Activated naive CD8-positive, alpha-beta T cell (primary cell): Measurements from ENCODE around the gene ING1.
A peak's percentile ranks its signal among the peaks of the same experiment; 100 is the strongest.
"Not testable (repeated sequence)": the region's sequence is repeated elsewhere in the genome, so short reads cannot be mapped to it uniquely, and the experiment has no call there.

Experiments used
- H3K27ac Mint-ChIP-seq: one replicate; pipeline ENCODE4 v1.8.0; 2021; ENCODE audit warnings: mixed read lengths
- H3K27me3 Mint-ChIP-seq: one replicate; pipeline ENCODE4 v1.8.0; 2021; ENCODE audit warnings: mixed read lengths
- H3K36me3 Mint-ChIP-seq: one replicate; pipeline ENCODE4 v1.8.0; 2021; ENCODE audit warnings: mixed read lengths
- H3K4me1 Mint-ChIP-seq: one replicate; pipeline ENCODE4 v1.8.0; 2021; ENCODE audit warnings: low read depth, mixed read lengths
- H3K4me3 Mint-ChIP-seq: one replicate; pipeline ENCODE4 v1.8.0; 2021; ENCODE audit warnings: mild to moderate bottlenecking, mixed read lengths
- H3K9me3 Mint-ChIP-seq: one replicate; pipeline ENCODE4 v1.8.0; 2021; ENCODE audit warnings: low read depth, mixed read lengths

Gene ING1

DNA sequence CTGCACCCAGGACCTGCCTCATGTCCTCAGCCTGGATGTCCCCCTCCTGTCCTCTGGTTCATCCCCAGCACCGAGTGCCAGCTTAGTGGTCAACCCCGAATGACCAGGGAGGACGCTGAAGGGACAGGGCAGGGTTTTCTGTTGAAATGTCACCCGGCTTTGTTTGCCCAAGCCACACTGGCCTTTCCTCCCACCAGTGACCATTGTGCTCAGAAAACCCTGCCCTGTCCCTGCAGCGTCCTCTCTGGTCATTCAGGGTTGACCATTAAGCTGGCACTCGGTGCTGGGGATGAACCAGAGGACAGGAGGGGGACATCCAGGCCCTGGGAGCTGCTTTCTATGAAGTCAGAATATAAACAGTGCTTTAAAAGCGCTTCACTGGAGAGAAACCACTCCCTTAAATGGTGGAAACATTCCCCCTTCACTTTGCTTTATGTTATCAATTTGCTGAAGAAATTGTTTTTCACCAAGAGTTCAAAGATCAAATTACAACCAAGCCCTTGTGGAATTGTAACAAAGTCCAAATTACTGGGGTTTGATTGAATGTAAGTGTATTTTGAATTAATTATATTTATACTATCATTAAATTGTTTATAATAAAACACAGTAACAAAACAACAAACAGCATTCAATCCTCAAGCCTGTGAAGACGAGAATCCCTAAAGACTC lies 29.0 kb upstream of the ING1 start:
- no peak overlapping the region for H3K27ac Mint-ChIP-seq
- no peaks in the 10 kb centered on the region for H3K27me3 Mint-ChIP-seq

DNA sequence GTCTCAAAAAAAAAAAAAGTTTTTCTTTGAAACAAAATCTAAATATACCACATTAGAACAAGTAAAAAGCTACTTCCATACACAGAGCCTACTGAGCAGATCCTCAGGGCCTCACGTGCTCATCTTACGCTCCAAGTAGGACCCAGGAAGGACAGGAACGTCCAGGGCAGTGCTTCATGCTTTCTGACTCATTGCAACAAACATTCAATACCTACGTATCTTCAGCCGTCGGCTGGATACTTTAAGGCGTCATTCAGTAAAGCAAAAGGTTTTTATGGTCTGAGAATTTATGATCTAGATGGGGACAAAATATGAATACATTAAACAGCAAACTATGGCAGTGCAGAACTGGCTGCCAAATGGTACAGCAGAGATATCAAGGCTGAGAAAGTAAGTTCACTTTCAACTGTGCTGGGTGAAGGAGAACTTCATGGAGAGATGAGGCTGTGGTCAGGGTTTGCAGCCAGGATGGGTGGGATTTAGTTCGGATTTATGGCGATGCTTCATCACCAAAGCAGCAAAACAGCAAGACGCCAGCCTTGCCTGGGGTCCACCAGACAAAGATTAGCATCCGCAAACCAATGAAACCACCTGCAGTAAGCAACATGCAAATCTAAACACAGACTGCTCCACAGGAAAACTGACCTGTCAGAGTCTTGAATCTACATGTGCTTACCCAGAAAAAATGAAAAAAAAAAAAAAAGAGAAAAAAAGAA lies 28.0 kb upstream of the ING1 start:
- H3K27me3 Mint-ChIP-seq: no peaks in the 10 kb centered on the region
- peaks cover 6% of the 10 kb centered on the region for H3K36me3 Mint-ChIP-seq
- H3K27ac Mint-ChIP-seq: peak overlapping the region; percentile 4
- H3K9me3 Mint-ChIP-seq: no peaks in the 10 kb centered on the region
- H3K4me3 Mint-ChIP-seq: no peak overlapping the region
- peaks cover 1% of the 10 kb centered on the region for H3K4me1 Mint-ChIP-seq

More for the DNA sequence above, 29.0 kb upstream of the ING1 start:
- peaks cover 6% of the 10 kb centered on the region for H3K36me3 Mint-ChIP-seq
- H3K4me1 Mint-ChIP-seq: peaks cover 2% of the 10 kb centered on the region
- H3K9me3 Mint-ChIP-seq: no peaks in the 10 kb centered on the region
- H3K4me3 Mint-ChIP-seq: no peak overlapping the region

DNA sequence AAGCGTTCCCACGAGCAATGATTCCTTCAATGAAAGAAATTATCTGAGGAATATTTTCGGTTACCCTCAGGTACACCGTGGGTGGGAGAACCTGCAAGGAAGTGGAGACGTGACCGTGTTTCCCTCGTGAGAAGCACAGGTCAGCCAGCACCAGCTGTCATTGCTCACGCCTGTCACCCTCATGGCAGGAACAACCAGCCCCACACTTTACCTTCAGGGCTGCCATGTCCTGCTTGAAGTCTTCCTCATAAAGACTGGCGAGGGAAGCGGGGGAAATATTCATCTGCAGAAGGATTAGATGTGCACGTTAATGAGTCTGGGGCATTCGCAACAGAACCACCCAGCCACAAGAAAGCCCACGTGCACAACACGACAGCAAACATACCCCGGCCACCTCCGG lies 25.8 kb upstream of the ING1 start:
- no peaks in the 10 kb centered on the region for H3K4me1 Mint-ChIP-seq
- H3K9me3 Mint-ChIP-seq: no peaks in the 10 kb centered on the region
- peaks cover 7% of the 10 kb centered on the region for H3K36me3 Mint-ChIP-seq
- no peak overlapping the region for H3K27ac Mint-ChIP-seq
- H3K27me3 Mint-ChIP-seq: no peaks in the 10 kb centered on the region
- no peak overlapping the region for H3K4me3 Mint-ChIP-seq

DNA sequence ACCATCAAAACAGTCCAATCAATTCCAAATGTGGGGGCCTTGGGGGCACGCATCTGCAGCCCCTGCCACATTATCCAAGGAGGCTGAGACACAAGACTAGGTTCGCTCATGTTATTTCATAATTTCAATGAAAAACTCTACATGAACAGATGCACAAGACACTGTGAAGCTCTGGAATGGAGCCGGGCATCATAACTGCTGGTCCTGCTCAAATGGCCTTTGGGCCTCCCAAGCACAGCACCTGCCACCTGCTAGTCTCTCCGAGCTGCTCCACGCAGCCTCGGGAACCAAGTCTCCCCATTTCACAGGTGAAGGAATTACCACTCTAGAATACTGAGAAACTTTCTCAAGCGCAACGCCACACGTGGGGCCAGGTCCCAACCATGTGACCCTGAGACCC lies 24.5 kb upstream of the ING1 start:
- H3K27me3 Mint-ChIP-seq: no peaks in the 10 kb centered on the region
- no peaks in the 10 kb centered on the region for H3K4me1 Mint-ChIP-seq
- no peak overlapping the region for H3K4me3 Mint-ChIP-seq
- no peaks in the 10 kb centered on the region for H3K9me3 Mint-ChIP-seq
- no peak overlapping the region for H3K27ac Mint-ChIP-seq
- peaks cover 7% of the 10 kb centered on the region for H3K36me3 Mint-ChIP-seq

DNA sequence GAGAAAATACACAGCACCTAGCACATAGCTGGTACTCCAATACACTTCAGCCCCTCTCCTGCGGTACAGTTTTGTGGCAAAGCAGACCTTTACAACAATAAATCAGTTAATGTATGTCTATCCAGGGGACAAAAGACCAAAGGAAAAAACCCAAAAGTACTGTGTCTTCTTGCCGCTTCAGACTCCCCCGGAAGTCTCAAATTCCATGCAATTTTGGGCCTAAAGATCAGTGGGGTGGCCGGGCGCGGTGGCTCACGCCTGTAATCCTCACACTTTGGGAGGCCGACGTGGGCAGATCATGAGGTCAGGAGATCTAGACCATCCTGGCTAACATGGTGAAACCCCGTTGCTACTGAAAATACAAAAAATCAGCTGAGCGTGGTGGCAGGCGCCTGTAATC lies 23.8 kb upstream of the ING1 start:
- no peaks in the 10 kb centered on the region for H3K4me1 Mint-ChIP-seq
- no peaks in the 10 kb centered on the region for H3K9me3 Mint-ChIP-seq
- H3K27me3 Mint-ChIP-seq: no peaks in the 10 kb centered on the region
- H3K4me3 Mint-ChIP-seq: no peak overlapping the region
- H3K27ac Mint-ChIP-seq: no peak overlapping the region
- H3K36me3 Mint-ChIP-seq: peaks cover 7% of the 10 kb centered on the region

DNA sequence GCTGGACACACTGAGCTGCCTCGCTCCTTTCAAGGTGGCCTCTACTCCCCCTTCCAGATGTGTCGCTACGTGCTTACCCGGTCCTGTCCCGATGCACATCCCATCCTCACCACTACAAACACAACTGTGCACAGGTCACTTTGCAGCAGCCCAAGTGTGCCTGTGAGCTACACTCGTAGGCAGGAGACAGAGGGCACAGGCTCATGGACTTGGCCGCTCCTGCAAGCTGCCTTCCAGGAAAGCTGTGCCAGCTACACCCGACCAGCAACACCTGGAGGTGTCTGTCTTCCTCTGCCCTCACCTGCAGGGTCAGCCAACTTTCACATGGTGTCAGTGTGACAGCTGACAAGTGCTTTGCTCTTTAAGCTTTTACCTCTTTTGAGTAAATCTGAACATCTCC lies 23.0 kb upstream of the ING1 start:
- no peak overlapping the region for H3K4me3 Mint-ChIP-seq
- peaks cover 4% of the 10 kb centered on the region for H3K36me3 Mint-ChIP-seq
- H3K27me3 Mint-ChIP-seq: no peaks in the 10 kb centered on the region
- no peaks in the 10 kb centered on the region for H3K4me1 Mint-ChIP-seq
- no peak overlapping the region for H3K27ac Mint-ChIP-seq
- H3K9me3 Mint-ChIP-seq: no peaks in the 10 kb centered on the region

DNA sequence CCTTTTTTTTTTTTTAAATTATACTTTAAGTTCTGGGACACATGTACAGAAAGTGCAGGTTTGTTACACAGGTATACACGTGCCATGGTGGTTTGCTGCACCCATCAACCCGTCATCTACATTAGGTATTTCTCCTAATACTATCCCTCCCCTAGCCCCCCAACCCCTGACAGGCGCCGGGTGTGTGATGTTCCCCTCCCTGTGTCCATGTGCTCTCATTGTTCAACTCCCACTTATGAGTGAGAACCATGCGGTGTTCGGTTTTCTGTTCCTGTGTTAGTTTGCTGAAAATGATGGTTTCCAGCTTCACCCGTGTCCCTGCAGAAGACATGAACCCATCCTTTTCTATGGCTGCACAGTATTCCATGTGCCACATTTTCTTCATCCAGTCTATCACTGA lies 17.7 kb upstream of the ING1 start:
- H3K36me3 Mint-ChIP-seq, H3K4me3 Mint-ChIP-seq, H3K27me3 Mint-ChIP-seq, H3K27ac Mint-ChIP-seq, H3K9me3 Mint-ChIP-seq: not testable (repeated sequence)
- H3K4me1 Mint-ChIP-seq: peaks cover 29% of the 10 kb centered on the region

DNA sequence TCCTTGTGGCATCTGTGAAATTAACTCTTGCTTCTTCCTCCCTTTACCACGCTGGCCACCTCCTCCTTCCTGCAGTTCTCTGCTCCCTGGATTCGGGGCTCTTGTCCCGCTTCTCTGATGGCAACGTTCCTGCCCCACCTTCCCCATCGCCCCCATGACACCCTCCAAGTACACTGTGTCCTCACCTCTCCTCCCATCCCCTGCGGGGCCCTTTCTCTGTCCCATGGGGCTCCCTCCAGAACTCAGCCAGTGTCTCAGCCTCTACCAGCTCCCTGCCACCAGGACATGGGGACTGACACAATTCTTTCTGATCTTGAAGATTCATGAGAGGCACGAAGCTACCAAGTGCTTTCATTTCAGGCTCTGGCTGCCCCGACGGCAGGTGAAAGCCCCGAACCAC lies 16.7 kb upstream of the ING1 start:
- Mint-ChIP-seq H3K27me3 (no peaks in the 10 kb centered on the region), H3K4me1 (peaks cover 35% of the 10 kb centered on the region), H3K36me3 (peaks cover 2% of the 10 kb centered on the region), H3K27ac (no peak overlapping the region), H3K4me3 (no peak overlapping the region), H3K9me3 (no peaks in the 10 kb centered on the region)

DNA sequence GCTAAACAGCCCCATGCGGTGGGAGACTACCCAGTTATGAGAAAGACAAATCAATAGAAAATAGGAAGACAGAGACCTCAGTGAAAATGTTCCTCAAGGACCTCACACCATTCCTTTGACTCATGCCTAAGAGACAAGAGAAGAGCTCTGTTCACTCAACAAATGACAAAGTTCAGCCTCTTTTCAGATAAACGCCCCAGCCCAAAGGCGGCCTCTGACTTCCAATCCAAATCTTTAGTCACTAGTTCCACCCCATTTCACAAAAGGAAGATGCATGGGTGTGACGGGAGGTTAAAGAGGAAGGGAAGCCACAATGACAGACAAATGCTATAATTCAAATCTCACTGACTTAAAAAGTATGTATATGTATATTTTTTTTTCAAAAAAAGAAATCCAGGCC lies 15.7 kb upstream of the ING1 start:
- H3K27me3 Mint-ChIP-seq: no peaks in the 10 kb centered on the region
- H3K27ac Mint-ChIP-seq: no peak overlapping the region
- H3K9me3 Mint-ChIP-seq: no peaks in the 10 kb centered on the region
- H3K4me1 Mint-ChIP-seq: peaks cover 43% of the 10 kb centered on the region
- H3K4me3 Mint-ChIP-seq: no peak overlapping the region
- peaks cover 6% of the 10 kb centered on the region for H3K36me3 Mint-ChIP-seq

DNA sequence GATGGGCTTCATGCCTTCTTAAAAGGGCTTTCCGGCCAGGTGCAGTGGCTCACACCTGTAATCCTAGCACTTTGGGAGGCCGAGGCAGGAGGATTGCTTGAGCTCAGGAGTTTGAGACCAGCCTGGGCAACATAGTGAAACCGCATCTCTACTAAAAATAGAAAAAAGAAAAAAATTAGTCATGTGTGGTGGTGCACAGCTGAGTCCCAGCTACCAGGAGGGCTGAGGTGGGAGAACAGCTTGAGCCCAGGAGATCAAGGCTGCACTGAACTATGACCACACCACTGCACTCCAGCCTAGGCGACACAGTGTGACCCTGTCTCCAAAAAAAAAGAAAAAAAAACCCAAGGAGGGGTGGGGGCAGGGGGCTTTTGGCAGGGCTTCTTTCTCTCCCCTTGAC lies 14.8 kb upstream of the ING1 start:
- H3K36me3 Mint-ChIP-seq: peaks cover 6% of the 10 kb centered on the region
- peaks cover 49% of the 10 kb centered on the region for H3K4me1 Mint-ChIP-seq
- H3K9me3 Mint-ChIP-seq: no peaks in the 10 kb centered on the region
- H3K4me3 Mint-ChIP-seq: no peak overlapping the region
- no peak overlapping the region for H3K27ac Mint-ChIP-seq
- no peaks in the 10 kb centered on the region for H3K27me3 Mint-ChIP-seq

DNA sequence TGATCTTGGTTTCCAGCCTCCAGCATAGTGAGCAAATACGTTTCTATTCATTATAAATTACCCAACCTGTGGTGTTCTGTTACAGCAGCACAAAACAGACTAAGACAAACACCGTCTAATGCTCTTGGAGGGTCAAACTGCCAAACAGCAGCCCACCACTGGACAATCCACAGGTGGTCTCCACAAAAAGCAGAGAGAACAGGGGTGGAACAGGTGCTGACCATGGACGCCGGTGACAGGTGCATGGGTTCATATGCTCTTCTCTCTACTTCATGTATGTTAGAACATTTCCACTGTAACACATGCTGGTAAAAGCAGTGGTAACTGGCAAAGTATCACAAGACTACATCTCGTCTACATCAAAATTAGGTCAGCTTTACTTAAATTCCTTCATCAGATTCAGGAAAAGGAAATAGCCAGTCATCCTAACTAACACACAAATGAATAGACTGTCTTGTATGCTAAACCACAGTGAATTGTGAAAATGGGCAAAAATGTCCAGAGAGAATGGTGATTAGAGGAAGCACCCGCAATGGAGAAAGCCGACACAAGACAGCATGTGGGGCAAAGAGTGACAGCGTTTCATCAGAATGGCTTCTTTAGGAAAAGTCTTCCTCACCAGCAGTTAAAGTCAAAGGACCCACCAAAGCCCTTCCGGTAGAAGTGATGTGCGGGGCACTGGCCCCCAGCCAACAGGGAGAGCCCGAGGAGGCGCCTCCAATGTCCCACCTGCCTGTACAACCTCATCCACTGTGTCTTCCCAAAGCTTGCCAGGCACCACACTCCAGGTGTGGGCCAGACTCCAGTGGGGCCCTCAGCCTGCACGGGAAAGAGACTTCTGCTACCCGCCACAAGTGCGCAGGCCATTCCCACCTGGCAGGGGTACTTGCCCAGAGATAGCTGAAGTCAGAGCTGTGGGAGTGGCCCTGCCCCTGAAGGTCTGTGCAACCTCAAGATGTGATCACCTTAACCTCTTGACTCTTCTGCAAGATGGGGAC lies 14.1 kb upstream of the ING1 start:
- no peak overlapping the region for H3K27ac Mint-ChIP-seq
- H3K36me3 Mint-ChIP-seq: peaks cover 6% of the 10 kb centered on the region
- H3K4me1 Mint-ChIP-seq: peaks cover 52% of the 10 kb centered on the region

DNA sequence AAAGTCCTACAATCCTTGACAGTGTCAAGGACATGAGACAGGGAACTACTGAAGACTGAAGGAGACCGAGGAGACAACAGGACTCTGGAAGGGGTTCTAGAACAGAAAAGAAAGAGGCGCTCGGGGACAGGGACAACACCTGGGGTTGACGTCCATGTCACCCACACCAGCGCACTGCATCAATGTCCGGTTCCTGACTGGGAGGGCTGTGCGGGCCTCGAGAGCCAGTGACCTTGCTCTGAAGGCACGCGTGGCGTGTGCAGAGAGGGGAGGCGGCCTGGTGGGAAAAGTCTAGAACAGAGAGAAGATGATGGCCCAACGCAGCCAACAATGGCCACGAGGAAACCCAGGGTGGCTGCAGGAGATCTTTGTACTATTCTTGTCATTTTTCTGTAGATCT lies 13.3 kb upstream of the ING1 start:
- Mint-ChIP-seq H3K36me3 (peaks cover 6% of the 10 kb centered on the region), H3K4me3 (no peak overlapping the region), H3K27ac (no peak overlapping the region), H3K4me1 (peaks cover 57% of the 10 kb centered on the region), H3K27me3 (no peaks in the 10 kb centered on the region), H3K9me3 (no peaks in the 10 kb centered on the region)

More for the DNA sequence above, 14.1 kb upstream of the ING1 start:
- no peak overlapping the region for H3K4me3 Mint-ChIP-seq
- no peaks in the 10 kb centered on the region for H3K9me3 Mint-ChIP-seq
- no peaks in the 10 kb centered on the region for H3K27me3 Mint-ChIP-seq

DNA sequence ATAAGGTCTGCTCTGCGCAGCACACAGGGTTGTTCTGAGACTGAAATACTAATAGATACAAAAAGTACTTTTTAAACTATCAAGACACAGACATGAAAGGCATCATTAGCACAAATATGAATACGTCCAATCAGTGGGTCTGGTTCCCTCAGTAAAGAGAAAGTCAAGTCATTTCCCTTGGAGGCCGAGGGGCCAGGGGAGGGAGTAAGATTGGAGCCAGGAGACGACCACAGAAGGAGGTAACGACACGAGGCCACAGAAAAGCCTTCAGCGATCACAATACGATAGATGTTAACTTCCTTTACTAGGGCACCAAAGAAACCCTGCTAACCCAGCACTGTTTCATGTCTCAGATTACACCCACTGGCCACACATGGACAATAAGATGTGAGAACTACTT lies 12.9 kb upstream of the ING1 start:
- H3K4me3 Mint-ChIP-seq: no peak overlapping the region
- H3K9me3 Mint-ChIP-seq: no peaks in the 10 kb centered on the region
- H3K27me3 Mint-ChIP-seq: no peaks in the 10 kb centered on the region
- H3K4me1 Mint-ChIP-seq: peaks cover 59% of the 10 kb centered on the region
- H3K36me3 Mint-ChIP-seq: peaks cover 6% of the 10 kb centered on the region
- H3K27ac Mint-ChIP-seq: no peak overlapping the region

DNA sequence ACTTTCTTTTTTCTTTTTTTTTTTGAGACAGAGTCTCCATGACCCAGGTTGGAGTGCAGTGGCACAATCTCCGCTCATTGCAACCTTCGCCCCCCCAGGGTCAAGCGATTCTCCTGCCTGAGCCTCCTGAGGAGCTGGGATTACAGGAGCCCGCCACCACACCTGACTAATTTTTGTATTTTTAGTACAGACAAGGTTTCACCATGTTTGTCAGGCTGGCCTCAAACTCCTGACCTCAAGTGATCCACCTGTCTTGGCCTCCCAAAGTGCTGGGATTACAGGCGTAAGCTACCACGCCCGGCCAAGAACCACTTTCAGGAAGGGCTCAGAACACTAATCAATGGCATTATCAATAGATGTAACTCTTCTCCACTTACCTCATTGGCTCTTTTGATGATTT lies 12.4 kb upstream of the ING1 start:
- H3K27me3 Mint-ChIP-seq, H3K4me3 Mint-ChIP-seq, H3K9me3 Mint-ChIP-seq, H3K36me3 Mint-ChIP-seq, H3K27ac Mint-ChIP-seq: not testable (repeated sequence)
- H3K4me1 Mint-ChIP-seq: peaks cover 56% of the 10 kb centered on the region

DNA sequence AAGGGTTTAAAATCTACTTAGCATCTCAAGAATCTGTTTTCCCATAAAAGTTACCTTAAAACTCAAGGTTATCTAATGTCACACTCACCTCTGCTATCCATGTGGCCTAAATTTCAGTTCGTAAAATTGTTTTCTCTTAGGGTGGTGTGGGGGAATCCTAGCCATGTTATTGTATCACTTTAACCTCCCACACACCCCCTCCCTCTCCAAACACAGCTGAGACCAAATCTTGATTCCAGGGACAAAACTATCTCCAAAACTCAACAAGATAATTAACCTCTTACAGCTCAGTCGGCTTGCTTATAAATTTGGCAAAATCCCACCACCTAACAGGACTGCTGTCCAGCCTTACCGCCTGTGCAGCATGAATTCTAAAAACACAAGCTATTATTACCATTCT lies 11.4 kb upstream of the ING1 start:
- H3K27me3 Mint-ChIP-seq: no peaks in the 10 kb centered on the region
- peaks cover 59% of the 10 kb centered on the region for H3K4me1 Mint-ChIP-seq
- H3K4me3 Mint-ChIP-seq: peak overlapping the region; percentile 69
- H3K27ac Mint-ChIP-seq: peak overlapping the region; percentile 25
- no peaks in the 10 kb centered on the region for H3K9me3 Mint-ChIP-seq
- peaks cover 6% of the 10 kb centered on the region for H3K36me3 Mint-ChIP-seq
